GM13976 (cell line): ENCODE measurements around the gene ACADL.

ENCODE experiments used
- DNase-seq: peaks from one replicate; pipeline ENCODE4 v3.0.0; 2012; ENCODE audit warnings: low spot score
- CTCF ChIP-seq: IDR thresholded peaks from 2 replicates; pipeline ENCODE4 v1.5.1; 2012; ENCODE audit warnings: borderline replicate concordance, mild to moderate bottlenecking; ENCODE audit not compliant: insufficient read depth; ENCODE audit errors: extremely low read depth, missing control alignments, control extremely low read depth
- in situ Hi-C: fragments of 300-500 bp; cut with MboI; formaldehyde crosslinking; loops from one replicate; pipeline ENCODE4 v1.12.0; 2022; ENCODE audit warnings: low sequenced_read_pairs, mixed read lengths, inconsistent platforms; ENCODE audit not compliant: unreplicated experiment

The ACADL gene

GRCh38 chr2:210224941-210225672, at the start of gene ACADL:
TSS of gene ACADL (minus strand) at chr2:210225447. CDS start at chr2:210225263, 184 bp downstream.
- in situ Hi-C loops = no loop called here
- no peak for TF ChIP-seq CTCF
- peak; percentile 43 for DNase-seq

- in situ Hi-C loops = no loop called here
- no peak for DNase-seq
- no peak for TF ChIP-seq CTCF
These were observed 46.1 kb upstream of the ACADL start for GRCh38 chr2:210271300-210271699.

- DNase-seq = no peak
- in situ Hi-C loops = no loop called here
- no peak for TF ChIP-seq CTCF
These were observed 43.9 kb upstream of the ACADL start for GRCh38 chr2:210269148-210269547.

GRCh38 chr2:210268281-210268680, 43.0 kb upstream of the ACADL start:
- in situ Hi-C loops = no loop called here
- no peak for TF ChIP-seq CTCF
- no peak for DNase-seq

- in situ Hi-C loops = no loop called here
- DNase-seq = no peak
- TF ChIP-seq CTCF = no peak
These were observed 42.5 kb upstream of the ACADL start for GRCh38 chr2:210267698-210268097.

GRCh38 chr2:210264282-210264681, 39.0 kb upstream of the ACADL start:
- no peak for DNase-seq
- TF ChIP-seq CTCF = no peak
- in situ Hi-C loops = no loop called here
